HEK293 (cell line): ENCODE measurements around the gene GALNS.

Source experiments
- CTCF ChIA-PET: fragments of 350-600 bp; formaldehyde crosslinking; extraction: SDS; loops from one replicate; lab custom pipeline; 2021; ENCODE audit warnings: antibody characterized with exemption; lab: Yijun Ruan, JAX
- POLR2A ChIA-PET: fragments of 300-600 bp; formaldehyde crosslinking; extraction: SDS; loops from one replicate; lab custom pipeline; 2020; ENCODE audit warnings: antibody characterized with exemption, inconsistent platforms; lab: Yijun Ruan, JAX
- H3K27ac ChIP-seq: fragments of 200-500 bp; sonication (Bioruptor generic); 2 replicates; pipeline ENCODE4 v1.5.1; 2014; ENCODE audit warnings: low read depth, low read length, control low read depth, inconsistent platforms; ENCODE audit errors: extremely low read depth
- H3K36me3 ChIP-seq, 2 experiments: fragments of 200-500 bp in 1 of 2; sonication (Bioruptor generic) in 1 of 2; 1 replicate in 1 of 2; 2 replicates in 1 of 2; pipeline ENCODE4 v1.5.1; 2014 to 2017; ENCODE audit warnings: inconsistent platforms in 2 of 2, low read length in 2 of 2; ENCODE audit not compliant: control insufficient read depth in 2 of 2, insufficient read depth in 1 of 2
- H3K4me1 ChIP-seq: fragments of 200-500 bp; sonication (Bioruptor generic); 2 replicates; pipeline ENCODE4 v1.5.1; 2014; ENCODE audit warnings: mild to moderate bottlenecking, low read length, inconsistent platforms; ENCODE audit not compliant: control insufficient read depth, insufficient read depth
- H3K4me3 ChIP-seq: 2 replicates; pipeline ENCODE4 v1.5.1; 2011; ENCODE audit warnings: low read depth, mild to moderate bottlenecking, control low read depth, low read length, moderate library complexity
- H3K9me3 ChIP-seq: fragments of 200-500 bp; sonication (Bioruptor generic); 2 replicates; pipeline ENCODE4 v1.5.1; 2014; ENCODE audit warnings: low read depth, low read length, inconsistent platforms; ENCODE audit not compliant: control insufficient read depth, insufficient read depth
- GLIS1 ChIP-seq: fragments of 450-650 bp; formaldehyde crosslinking; IDR thresholded peaks from 2 replicates; pipeline ENCODE4 v1.5.1; 2016; ENCODE audit warnings: missing biosample characterization, missing genetic modification characterization
- KLF1 ChIP-seq: fragments of 450-650 bp; formaldehyde crosslinking; IDR thresholded peaks from 2 replicates; pipeline ENCODE4 v1.5.1; 2016; ENCODE audit warnings: missing biosample characterization, missing genetic modification characterization
- KLF8 ChIP-seq: fragments of 450-650 bp; formaldehyde crosslinking; IDR thresholded peaks from 2 replicates; pipeline ENCODE4 v1.5.1; 2016; ENCODE audit warnings: missing biosample characterization, missing genetic modification characterization
- WT1 ChIP-seq: fragments of 450-650 bp; formaldehyde crosslinking; IDR thresholded peaks from 2 replicates; pipeline ENCODE4 v1.5.1; 2016; ENCODE audit warnings: missing biosample characterization, missing genetic modification characterization
- ZBTB48 ChIP-seq: fragments of 450-650 bp; formaldehyde crosslinking; IDR thresholded peaks from 2 replicates; pipeline ENCODE4 v1.5.1; 2016; ENCODE audit warnings: missing biosample characterization, missing genetic modification characterization
- ZFP41 ChIP-seq: fragments of 450-650 bp; formaldehyde crosslinking; IDR thresholded peaks from 2 replicates; pipeline ENCODE4 v1.5.1; 2016; ENCODE audit warnings: missing biosample characterization, missing genetic modification characterization, borderline replicate concordance
- ZNF112 ChIP-seq: fragments of 450-650 bp; formaldehyde crosslinking; IDR thresholded peaks from 2 replicates; pipeline ENCODE4 v1.5.0; 2017; ENCODE audit warnings: missing biosample characterization, missing genetic modification characterization
- ZNF214 ChIP-seq: fragments of 450-650 bp; formaldehyde crosslinking; IDR thresholded peaks from 2 replicates; pipeline ENCODE4 v1.5.1; 2017; ENCODE audit warnings: missing biosample characterization, mild to moderate bottlenecking, missing genetic modification characterization, borderline replicate concordance
- ZNF24 ChIP-seq: fragments of 450-650 bp; formaldehyde crosslinking; IDR thresholded peaks from 2 replicates; pipeline ENCODE4 v1.5.1; 2016; ENCODE audit warnings: missing biosample characterization, missing genetic modification characterization
- ZNF354C ChIP-seq: fragments of 450-650 bp; formaldehyde crosslinking; IDR thresholded peaks from 2 replicates; pipeline ENCODE4 v1.5.1; 2016; ENCODE audit warnings: missing biosample characterization, missing genetic modification characterization, low read depth, borderline replicate concordance
- ZNF394 ChIP-seq: fragments of 450-650 bp; formaldehyde crosslinking; IDR thresholded peaks from 2 replicates; pipeline ENCODE4 v1.5.1; 2016; ENCODE audit warnings: missing biosample characterization, missing genetic modification characterization, mild to moderate bottlenecking, moderate library complexity, borderline replicate concordance
- ZNF768 ChIP-seq: fragments of 450-650 bp; formaldehyde crosslinking; IDR thresholded peaks from 2 replicates; pipeline ENCODE4 v1.5.1; 2018; ENCODE audit warnings: missing biosample characterization, mild to moderate bottlenecking, missing genetic modification characterization
- ZNF830 ChIP-seq: fragments of 450-650 bp; IDR thresholded peaks from 2 replicates; pipeline ENCODE4 v1.5.0; 2018; ENCODE audit warnings: missing biosample characterization, missing genetic modification characterization, low read depth, mild to moderate bottlenecking, moderate library complexity
- TF ChIP-seq, protein P1 (sequence below): fragments of 450-650 bp; formaldehyde crosslinking; IDR thresholded peaks from 2 replicates; pipeline ENCODE4 v1.5.1; 2016; ENCODE audit warnings: missing biosample characterization, missing genetic modification characterization
- TF ChIP-seq, protein P2 (sequence below): fragments of 450-650 bp; IDR thresholded peaks from 2 replicates; pipeline ENCODE4 v1.5.1; 2018; ENCODE audit warnings: missing biosample characterization, mild to moderate bottlenecking, missing genetic modification characterization
- TF ChIP-seq, protein P3 (sequence below): fragments of 450-650 bp; formaldehyde crosslinking; IDR thresholded peaks from 2 replicates; pipeline ENCODE4 v1.5.1; 2016; ENCODE audit warnings: missing biosample characterization, missing genetic modification characterization
- TF ChIP-seq, protein P4 (sequence below): fragments of 450-650 bp; formaldehyde crosslinking; IDR thresholded peaks from 2 replicates; pipeline ENCODE4 v1.5.1; 2016; ENCODE audit warnings: missing biosample characterization, missing genetic modification characterization, borderline replicate concordance
- TF ChIP-seq, protein P5 (sequence below): fragments of 450-650 bp; formaldehyde crosslinking; IDR thresholded peaks from 2 replicates; pipeline ENCODE4 v1.5.1; 2017; ENCODE audit warnings: missing biosample characterization, missing genetic modification characterization
- TF ChIP-seq, protein P6 (sequence below): fragments of 450-650 bp; IDR thresholded peaks from 2 replicates; pipeline ENCODE4 v1.5.1; 2018; ENCODE audit warnings: missing biosample characterization, missing genetic modification characterization

The GALNS gene

DNA sequence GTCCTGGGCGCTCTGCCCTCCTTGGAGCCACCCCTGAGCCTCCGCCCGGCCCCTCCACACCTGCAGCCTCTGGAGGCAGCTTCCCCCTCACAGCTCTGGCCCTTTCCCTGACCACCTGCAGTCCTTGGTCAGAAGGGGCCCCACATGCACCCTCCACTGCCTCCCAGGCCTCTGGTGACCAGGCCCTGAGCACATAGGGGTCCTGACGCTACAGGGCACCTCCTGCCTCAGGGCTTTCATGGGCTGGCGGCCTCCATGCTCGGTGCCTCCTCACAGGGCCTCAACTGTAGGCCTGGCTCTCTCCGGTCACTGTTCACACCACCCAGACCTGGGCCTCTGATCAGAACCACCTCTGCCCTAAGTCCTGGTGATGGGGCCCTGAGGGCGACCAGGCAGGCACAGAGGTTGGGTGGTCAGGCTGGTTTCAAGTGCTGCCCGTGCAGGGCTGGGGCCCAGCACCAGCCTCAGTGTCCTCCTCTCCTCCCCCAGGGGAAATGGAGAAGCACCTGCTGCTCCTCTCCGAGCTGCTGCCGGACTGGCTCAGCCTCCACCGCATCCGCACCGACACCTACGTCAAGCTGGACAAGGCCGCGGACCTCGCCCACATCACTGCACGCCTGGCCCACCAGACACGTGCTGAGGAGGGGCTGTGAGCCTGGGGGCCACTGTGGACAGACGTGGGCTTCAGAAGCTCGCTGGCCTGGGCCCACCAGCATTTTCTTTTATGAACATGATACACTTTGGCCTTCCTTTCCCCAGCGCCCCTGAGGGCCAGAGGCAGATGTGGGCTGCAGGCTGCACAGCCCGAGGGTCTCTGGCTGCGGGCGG lies 48.9 kb downstream of the GALNS start (continued):
- TF ChIP-seq, protein P1, sequence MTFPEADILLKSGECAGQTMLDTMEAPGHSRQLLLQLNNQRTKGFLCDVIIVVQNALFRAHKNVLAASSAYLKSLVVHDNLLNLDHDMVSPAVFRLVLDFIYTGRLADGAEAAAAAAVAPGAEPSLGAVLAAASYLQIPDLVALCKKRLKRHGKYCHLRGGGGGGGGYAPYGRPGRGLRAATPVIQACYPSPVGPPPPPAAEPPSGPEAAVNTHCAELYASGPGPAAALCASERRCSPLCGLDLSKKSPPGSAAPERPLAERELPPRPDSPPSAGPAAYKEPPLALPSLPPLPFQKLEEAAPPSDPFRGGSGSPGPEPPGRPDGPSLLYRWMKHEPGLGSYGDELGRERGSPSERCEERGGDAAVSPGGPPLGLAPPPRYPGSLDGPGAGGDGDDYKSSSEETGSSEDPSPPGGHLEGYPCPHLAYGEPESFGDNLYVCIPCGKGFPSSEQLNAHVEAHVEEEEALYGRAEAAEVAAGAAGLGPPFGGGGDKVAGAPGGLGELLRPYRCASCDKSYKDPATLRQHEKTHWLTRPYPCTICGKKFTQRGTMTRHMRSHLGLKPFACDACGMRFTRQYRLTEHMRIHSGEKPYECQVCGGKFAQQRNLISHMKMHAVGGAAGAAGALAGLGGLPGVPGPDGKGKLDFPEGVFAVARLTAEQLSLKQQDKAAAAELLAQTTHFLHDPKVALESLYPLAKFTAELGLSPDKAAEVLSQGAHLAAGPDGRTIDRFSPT, result 0 out of 2 replicates have a peak, but pooled peaks have one; percentile 10
- no peak for TF ChIP-seq WT1 (tag by site-specific recombination)
- TF ChIP-seq ZNF394, result peak; percentile 52; the same call in 1 of the 2 replicates
- peak; percentile 29; the same call in 1 of the 2 replicates for TF ChIP-seq ZNF768
- TF ChIP-seq GLIS1 (tag by site-specific recombination), result peak; percentile 13; the same call in 1 of the 2 replicates

DNA sequence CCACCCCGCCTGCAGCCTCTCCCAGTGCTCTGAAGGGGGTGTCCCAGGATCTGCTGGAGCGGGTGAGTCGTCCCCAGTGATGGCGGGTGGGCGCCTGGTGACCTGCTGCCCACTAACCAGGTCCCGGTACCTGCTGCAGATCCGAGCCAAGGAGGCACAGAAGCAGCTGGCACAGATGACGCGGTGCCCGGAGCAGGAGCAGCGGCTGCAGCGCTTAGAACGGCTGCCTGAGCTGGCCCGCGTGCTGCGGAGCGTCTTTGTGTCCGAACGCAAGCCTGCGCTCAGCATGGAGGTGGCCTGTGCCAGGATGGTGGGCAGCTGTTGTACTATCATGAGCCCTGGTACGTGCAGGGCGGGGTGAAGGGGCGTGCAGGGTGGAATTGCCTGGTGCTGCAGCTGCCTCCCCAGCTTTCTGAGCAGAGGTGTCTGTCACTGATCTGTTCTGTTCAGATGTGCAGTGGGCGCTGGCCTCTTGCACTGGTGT lies 49.6 kb downstream of the GALNS start:
- Histone ChIP-seq H3K9me3 (no peaks in the 10 kb centered on the region), H3K4me1 (peaks cover 3% of the 10 kb centered on the region; the same call in 1 of the 2 replicates), H3K36me3 (peaks cover 0 to 70% of the 10 kb centered on the region in 2 experiments; a peak in 1 of 3 replicates), H3K27ac (peak overlapping the region; percentile 28; the same call in 1 of the 2 replicates), H3K4me3 (no peak overlapping the region)
- ChIA-PET CTCF (interaction anchor here (1.1 to 1.5 kb wide), 2 partner anchors 23 to 70 kb away, joined by 3 read pairs; no protein-coding TSS in a partner anchor), POLR2A (interaction anchor here (0.6 to 1.5 kb wide), 5 partner anchors 36 to 330 kb away, joined by 3 to 5 read pairs (median 3); no protein-coding TSS in a partner anchor)
- TF ChIP-seq, protein P2, sequence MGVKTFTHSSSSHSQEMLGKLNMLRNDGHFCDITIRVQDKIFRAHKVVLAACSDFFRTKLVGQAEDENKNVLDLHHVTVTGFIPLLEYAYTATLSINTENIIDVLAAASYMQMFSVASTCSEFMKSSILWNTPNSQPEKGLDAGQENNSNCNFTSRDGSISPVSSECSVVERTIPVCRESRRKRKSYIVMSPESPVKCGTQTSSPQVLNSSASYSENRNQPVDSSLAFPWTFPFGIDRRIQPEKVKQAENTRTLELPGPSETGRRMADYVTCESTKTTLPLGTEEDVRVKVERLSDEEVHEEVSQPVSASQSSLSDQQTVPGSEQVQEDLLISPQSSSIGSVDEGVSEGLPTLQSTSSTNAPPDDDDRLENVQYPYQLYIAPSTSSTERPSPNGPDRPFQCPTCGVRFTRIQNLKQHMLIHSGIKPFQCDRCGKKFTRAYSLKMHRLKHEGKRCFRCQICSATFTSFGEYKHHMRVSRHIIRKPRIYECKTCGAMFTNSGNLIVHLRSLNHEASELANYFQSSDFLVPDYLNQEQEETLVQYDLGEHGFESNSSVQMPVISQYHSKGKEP (tag by site-specific recombination), result no peak
- TF ChIP-seq, protein P3, sequence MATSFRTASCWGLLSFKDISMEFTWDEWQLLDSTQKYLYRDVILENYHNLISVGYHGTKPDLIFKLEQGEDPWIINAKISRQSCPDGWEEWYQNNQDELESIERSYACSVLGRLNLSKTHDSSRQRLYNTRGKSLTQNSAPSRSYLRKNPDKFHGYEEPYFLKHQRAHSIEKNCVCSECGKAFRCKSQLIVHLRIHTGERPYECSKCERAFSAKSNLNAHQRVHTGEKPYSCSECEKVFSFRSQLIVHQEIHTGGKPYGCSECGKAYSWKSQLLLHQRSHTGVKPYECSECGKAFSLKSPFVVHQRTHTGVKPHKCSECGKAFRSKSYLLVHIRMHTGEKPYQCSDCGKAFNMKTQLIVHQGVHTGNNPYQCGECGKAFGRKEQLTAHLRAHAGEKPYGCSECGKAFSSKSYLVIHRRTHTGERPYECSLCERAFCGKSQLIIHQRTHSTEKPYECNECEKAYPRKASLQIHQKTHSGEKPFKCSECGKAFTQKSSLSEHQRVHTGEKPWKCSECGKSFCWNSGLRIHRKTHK (tag by site-specific recombination), result no peak
- TF ChIP-seq, protein P4, sequence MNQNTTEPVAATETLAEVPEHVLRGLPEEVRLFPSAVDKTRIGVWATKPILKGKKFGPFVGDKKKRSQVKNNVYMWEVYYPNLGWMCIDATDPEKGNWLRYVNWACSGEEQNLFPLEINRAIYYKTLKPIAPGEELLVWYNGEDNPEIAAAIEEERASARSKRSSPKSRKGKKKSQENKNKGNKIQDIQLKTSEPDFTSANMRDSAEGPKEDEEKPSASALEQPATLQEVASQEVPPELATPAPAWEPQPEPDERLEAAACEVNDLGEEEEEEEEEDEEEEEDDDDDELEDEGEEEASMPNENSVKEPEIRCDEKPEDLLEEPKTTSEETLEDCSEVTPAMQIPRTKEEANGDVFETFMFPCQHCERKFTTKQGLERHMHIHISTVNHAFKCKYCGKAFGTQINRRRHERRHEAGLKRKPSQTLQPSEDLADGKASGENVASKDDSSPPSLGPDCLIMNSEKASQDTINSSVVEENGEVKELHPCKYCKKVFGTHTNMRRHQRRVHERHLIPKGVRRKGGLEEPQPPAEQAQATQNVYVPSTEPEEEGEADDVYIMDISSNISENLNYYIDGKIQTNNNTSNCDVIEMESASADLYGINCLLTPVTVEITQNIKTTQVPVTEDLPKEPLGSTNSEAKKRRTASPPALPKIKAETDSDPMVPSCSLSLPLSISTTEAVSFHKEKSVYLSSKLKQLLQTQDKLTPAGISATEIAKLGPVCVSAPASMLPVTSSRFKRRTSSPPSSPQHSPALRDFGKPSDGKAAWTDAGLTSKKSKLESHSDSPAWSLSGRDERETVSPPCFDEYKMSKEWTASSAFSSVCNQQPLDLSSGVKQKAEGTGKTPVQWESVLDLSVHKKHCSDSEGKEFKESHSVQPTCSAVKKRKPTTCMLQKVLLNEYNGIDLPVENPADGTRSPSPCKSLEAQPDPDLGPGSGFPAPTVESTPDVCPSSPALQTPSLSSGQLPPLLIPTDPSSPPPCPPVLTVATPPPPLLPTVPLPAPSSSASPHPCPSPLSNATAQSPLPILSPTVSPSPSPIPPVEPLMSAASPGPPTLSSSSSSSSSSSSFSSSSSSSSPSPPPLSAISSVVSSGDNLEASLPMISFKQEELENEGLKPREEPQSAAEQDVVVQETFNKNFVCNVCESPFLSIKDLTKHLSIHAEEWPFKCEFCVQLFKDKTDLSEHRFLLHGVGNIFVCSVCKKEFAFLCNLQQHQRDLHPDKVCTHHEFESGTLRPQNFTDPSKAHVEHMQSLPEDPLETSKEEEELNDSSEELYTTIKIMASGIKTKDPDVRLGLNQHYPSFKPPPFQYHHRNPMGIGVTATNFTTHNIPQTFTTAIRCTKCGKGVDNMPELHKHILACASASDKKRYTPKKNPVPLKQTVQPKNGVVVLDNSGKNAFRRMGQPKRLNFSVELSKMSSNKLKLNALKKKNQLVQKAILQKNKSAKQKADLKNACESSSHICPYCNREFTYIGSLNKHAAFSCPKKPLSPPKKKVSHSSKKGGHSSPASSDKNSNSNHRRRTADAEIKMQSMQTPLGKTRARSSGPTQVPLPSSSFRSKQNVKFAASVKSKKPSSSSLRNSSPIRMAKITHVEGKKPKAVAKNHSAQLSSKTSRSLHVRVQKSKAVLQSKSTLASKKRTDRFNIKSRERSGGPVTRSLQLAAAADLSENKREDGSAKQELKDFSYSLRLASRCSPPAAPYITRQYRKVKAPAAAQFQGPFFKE, result no peak
- TF ChIP-seq, protein P5, sequence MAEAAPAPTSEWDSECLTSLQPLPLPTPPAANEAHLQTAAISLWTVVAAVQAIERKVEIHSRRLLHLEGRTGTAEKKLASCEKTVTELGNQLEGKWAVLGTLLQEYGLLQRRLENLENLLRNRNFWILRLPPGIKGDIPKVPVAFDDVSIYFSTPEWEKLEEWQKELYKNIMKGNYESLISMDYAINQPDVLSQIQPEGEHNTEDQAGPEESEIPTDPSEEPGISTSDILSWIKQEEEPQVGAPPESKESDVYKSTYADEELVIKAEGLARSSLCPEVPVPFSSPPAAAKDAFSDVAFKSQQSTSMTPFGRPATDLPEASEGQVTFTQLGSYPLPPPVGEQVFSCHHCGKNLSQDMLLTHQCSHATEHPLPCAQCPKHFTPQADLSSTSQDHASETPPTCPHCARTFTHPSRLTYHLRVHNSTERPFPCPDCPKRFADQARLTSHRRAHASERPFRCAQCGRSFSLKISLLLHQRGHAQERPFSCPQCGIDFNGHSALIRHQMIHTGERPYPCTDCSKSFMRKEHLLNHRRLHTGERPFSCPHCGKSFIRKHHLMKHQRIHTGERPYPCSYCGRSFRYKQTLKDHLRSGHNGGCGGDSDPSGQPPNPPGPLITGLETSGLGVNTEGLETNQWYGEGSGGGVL (tag by site-specific recombination), result no peak
- TF ChIP-seq ZBTB48 (tag by site-specific recombination) (no peak), ZNF354C (tag by site-specific recombination) (no peak), KLF1 (tag by site-specific recombination) (peak; percentile 38; the same call in 1 of the 2 replicates), ZNF830 (no peak), ZNF24 (tag by site-specific recombination) (no peak), ZNF214 (no peak), ZNF112 (tag by site-specific recombination) (no peak), KLF8 (tag by site-specific recombination) (peak; percentile 50), ZFP41 (tag by site-specific recombination) (no peak)
- TF ChIP-seq, protein P6, sequence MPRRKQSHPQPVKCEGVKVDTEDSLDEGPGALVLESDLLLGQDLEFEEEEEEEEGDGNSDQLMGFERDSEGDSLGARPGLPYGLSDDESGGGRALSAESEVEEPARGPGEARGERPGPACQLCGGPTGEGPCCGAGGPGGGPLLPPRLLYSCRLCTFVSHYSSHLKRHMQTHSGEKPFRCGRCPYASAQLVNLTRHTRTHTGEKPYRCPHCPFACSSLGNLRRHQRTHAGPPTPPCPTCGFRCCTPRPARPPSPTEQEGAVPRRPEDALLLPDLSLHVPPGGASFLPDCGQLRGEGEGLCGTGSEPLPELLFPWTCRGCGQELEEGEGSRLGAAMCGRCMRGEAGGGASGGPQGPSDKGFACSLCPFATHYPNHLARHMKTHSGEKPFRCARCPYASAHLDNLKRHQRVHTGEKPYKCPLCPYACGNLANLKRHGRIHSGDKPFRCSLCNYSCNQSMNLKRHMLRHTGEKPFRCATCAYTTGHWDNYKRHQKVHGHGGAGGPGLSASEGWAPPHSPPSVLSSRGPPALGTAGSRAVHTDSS, result no peak
